ENCODE results near the gene TMEM119. TPM values are rescaled to one million over a fixed set of nuclear protein-coding genes. Genes with fewer than 3 reads are reported as not detected.

Gene TMEM119
- total and polyA plus RNA-seq, 9 of the 15 experiments (the other 6 are each of a cell fraction or from before 2014, with no cell fraction given) = 0.18 TPM; not detected in 8

GRCh38 chr12:108563136-108563803, 34.6 kb downstream of the TMEM119 start (continued):
- TF ChIP-seq PKNOX1 (IDR thresholded peaks at IDR 0.05) (peak; percentile 66), PRDM10 (IDR thresholded peaks at IDR 0.05; ENCODE audit: partially characterized antibody) (peak; percentile 66), EGR1 (conservative IDR thresholded peaks at IDR 0.05) (peak; percentile 60), TAF7 (tag; IDR thresholded peaks at IDR 0.05) (no peak), MEF2A (IDR thresholded peaks at IDR 0.05; ENCODE audit: control insufficient read depth, low read depth, low read length) (peak; percentile 33; the same call in 1 of the 2 replicates), ZNF766 (CRISPR knock-in tag; conservative IDR thresholded peaks at IDR 0.05) (peak; percentile 53; the same call in 1 of the 2 replicates), ZBTB7A (IDR thresholded peaks at IDR 0.05; ENCODE audit: borderline replicate concordance, control insufficient read depth, low read depth, low read length) (peak; percentile 59; the same call in 1 of the 2 replicates), TARDBP (IDR thresholded peaks at IDR 0.05) (peak; percentile 76; the same call in 1 of the 2 replicates), YY1 (IDR thresholded peaks at IDR 0.05; ENCODE audit: borderline replicate concordance in 1 of 3, control insufficient read depth in 1 of 3, extremely low read depth in 1 of 3, insufficient read depth in 3 of 3, insufficient read length in 1 of 3, insufficient replicate concordance in 2 of 3, low read depth in 1 of 3, low read length in 2 of 3) (peak in 1 of 3 experiments; percentile 64), BRD9 (IDR thresholded peaks at IDR 0.05; ENCODE audit: low read depth, partially characterized antibody) (peak; percentile 83), E2F6 (IDR thresholded peaks at IDR 0.05; ENCODE audit: borderline replicate concordance in 1 of 2, extremely low read depth in 1 of 2, insufficient read depth in 1 of 2, insufficient read length in 1 of 2, low read depth in 1 of 2, low read length in 1 of 2, poor library complexity in 1 of 2, severe bottlenecking in 1 of 2) (no peak), CC2D1A (IDR thresholded peaks at IDR 0.05) (peak; percentile 55; the same call in 1 of the 2 replicates), CREM (IDR thresholded peaks at IDR 0.05; ENCODE audit: low read depth) (peak; percentile 55; the same call in 1 of the 2 replicates), IRF9 (tag; IDR thresholded peaks at IDR 0.05) (0 out of 2 replicates have a peak, but pooled peaks have one; percentile 20), STAG1 (CRISPR knock-in tag; IDR thresholded peaks at IDR 0.05; ENCODE audit: borderline replicate concordance) (peak; percentile 58; the same call in 1 of the 2 replicates), RFX1 (IDR thresholded peaks at IDR 0.05) (no peak), EHMT2 (IDR thresholded peaks at IDR 0.05) (no peak), MXI1 (IDR thresholded peaks at IDR 0.05; ENCODE audit: low read depth, low read length) (peak; percentile 21; the same call in 1 of the 2 replicates), BRF1 (IDR thresholded peaks at IDR 0.05; ENCODE audit: borderline replicate concordance, extremely low read depth, insufficient read length) (no peak), SUPT5H (IDR thresholded peaks at IDR 0.05) (0 out of 2 replicates have a peak, but pooled peaks have one; percentile 19)
